ENCODE results near the gene MYO18B. TPM values are rescaled to one million over a fixed set of nuclear protein-coding genes. Genes with fewer than 3 reads are reported as not detected.

The MYO18B gene
- total RNA-seq, 6 experiments from 2014 or later, result 0.04 to 0.56 (median 0.07) TPM; not detected in 1

- TF ChIP-seq POLR2A (IDR thresholded peaks at IDR 0.05), result no peak
- TF ChIP-seq, protein P1, sequence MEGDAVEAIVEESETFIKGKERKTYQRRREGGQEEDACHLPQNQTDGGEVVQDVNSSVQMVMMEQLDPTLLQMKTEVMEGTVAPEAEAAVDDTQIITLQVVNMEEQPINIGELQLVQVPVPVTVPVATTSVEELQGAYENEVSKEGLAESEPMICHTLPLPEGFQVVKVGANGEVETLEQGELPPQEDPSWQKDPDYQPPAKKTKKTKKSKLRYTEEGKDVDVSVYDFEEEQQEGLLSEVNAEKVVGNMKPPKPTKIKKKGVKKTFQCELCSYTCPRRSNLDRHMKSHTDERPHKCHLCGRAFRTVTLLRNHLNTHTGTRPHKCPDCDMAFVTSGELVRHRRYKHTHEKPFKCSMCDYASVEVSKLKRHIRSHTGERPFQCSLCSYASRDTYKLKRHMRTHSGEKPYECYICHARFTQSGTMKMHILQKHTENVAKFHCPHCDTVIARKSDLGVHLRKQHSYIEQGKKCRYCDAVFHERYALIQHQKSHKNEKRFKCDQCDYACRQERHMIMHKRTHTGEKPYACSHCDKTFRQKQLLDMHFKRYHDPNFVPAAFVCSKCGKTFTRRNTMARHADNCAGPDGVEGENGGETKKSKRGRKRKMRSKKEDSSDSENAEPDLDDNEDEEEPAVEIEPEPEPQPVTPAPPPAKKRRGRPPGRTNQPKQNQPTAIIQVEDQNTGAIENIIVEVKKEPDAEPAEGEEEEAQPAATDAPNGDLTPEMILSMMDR (IDR thresholded peaks at IDR 0.05), result no peak
- H3K4me1 ChIP-seq, result no peaks in the 10 kb centered on the region
- WGBS (ENCODE audit: insufficient coverage, low coverage, low lambda C conversion rate, missing lambda C conversion rate), result 60% methylated on average over 5 of the region's 9 CpGs
- no peak overlapping the region for H3K27ac ChIP-seq
- no peak overlapping the region for H3K4me3 ChIP-seq
- no peaks in the 10 kb centered on the region for H3K9me3 ChIP-seq
- DNase-seq (no peak), ATAC-seq (no peak)
- H3K36me3 ChIP-seq, result no peaks in the 10 kb centered on the region
- intact Hi-C loops (cut with DNase I), result no loop called here
- H3K27me3 ChIP-seq, result no peaks in the 10 kb centered on the region
Observed at GRCh38 chr22:25837288-25837900, 95.4 kb downstream of the MYO18B start.

DNA sequence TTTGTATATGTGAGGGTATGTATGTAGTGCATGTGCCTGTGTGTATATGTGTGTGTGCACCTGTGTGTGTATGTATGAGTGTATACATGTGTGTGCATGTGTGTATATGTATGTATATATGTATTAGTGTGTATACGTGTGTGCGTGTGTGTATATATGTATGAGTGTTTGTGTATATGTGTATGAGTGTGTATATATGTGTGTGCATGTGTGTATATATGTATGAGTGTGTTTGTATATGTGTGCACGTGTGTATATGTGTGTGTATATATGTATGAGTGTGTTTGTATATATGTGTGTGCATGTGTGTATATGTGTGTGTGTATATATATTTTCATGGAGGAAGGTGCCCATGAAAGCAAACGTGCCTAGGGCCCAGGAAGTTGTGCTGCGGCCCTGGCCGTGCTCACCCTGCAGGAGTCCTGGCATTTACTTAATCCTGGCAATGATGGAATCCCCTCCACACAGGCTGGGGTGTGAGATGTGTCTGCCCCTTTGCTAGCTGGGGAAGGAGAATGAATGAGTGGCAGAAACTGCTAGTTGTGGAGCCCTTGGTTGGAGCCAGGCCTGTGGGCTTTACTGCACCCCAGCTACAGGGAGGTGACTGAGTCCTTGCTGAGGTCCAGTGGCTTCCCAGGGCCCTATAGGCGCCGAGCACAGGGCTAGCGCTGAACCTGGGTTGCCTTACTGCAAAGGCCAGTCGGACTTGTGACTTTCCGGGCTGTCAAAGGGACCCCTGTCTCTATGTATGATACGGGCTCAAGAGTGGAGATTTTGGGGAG is 97.2 kb downstream of the MYO18B start:
- H3K27me3 ChIP-seq, result no peaks in the 10 kb centered on the region
- H3K27ac ChIP-seq, result no peak overlapping the region
- H3K4me1 ChIP-seq, result no peaks in the 10 kb centered on the region
- intact Hi-C loops (cut with DNase I), result no loop called here
- DNase-seq (no peak), ATAC-seq (no peak)
- no peak overlapping the region for H3K4me3 ChIP-seq
- no peaks in the 10 kb centered on the region for H3K36me3 ChIP-seq
- WGBS (ENCODE audit: insufficient coverage, low coverage, low lambda C conversion rate, missing lambda C conversion rate), result 63% methylated on average over 5 of the region's 12 CpGs
- H3K9me3 ChIP-seq, result no peaks in the 10 kb centered on the region
- TF ChIP-seq, protein P1 (IDR thresholded peaks at IDR 0.05), result no peak

- 60% methylated on average over 1 of the region's 6 CpGs for WGBS (ENCODE audit: insufficient coverage, low coverage, low lambda C conversion rate, missing lambda C conversion rate)
- DNase-seq, result no peak
Observed at GRCh38 chr22:25839755-25840154, 97.8 kb downstream of the MYO18B start.

DNA sequence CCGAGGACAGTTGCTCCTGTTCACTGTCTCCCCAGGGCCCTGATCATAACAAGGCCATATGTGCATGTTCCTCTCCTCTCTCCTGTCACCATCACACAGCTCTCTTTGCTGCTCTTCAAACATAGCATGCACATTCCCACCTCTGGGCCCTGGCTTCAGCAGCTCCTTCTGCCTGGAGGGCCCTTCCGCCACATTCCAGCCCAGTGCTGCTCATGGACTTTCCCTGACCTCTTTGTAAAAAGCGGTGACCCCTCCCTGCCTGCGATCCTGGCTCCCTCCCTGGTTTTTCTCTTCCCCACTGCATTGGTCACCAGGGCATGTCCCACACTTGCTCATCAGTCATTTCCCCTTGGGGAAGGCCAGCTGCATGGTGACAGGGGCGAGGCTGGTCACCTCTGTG is 98.2 kb downstream of the MYO18B start:
- WGBS (ENCODE audit: insufficient coverage, low coverage, low lambda C conversion rate, missing lambda C conversion rate), result 43% methylated on average over 4 of the region's 5 CpGs
- DNase-seq (no peak), ATAC-seq (no peak)
- H3K27me3 ChIP-seq, result no peaks in the 10 kb centered on the region
- intact Hi-C loops (cut with DNase I), result no loop called here
- TF ChIP-seq POLR2A (IDR thresholded peaks at IDR 0.05), result no peak
- TF ChIP-seq, protein P1 (IDR thresholded peaks at IDR 0.05), result no peak
- H3K27ac ChIP-seq, result no peak overlapping the region
- no peaks in the 10 kb centered on the region for H3K9me3 ChIP-seq
- no peaks in the 10 kb centered on the region for H3K4me1 ChIP-seq
- H3K36me3 ChIP-seq, result no peaks in the 10 kb centered on the region
- H3K4me3 ChIP-seq, result no peak overlapping the region

More at GRCh38 chr22:25839755-25840154, 97.8 kb downstream of the MYO18B start:
- H3K27ac ChIP-seq, result no peak overlapping the region
- H3K4me3 ChIP-seq, result no peak overlapping the region
- ATAC-seq, result no peak
- intact Hi-C loops (cut with DNase I), result no loop called here
- no peaks in the 10 kb centered on the region for H3K9me3 ChIP-seq
- no peaks in the 10 kb centered on the region for H3K27me3 ChIP-seq
- no peak for TF ChIP-seq POLR2A (IDR thresholded peaks at IDR 0.05)
- TF ChIP-seq, protein P1 (IDR thresholded peaks at IDR 0.05), result no peak
- H3K4me1 ChIP-seq, result no peaks in the 10 kb centered on the region
- H3K36me3 ChIP-seq, result no peaks in the 10 kb centered on the region

Measured in right lobe of liver (tissue), 6 donors.